Ovary (tissue), 10 donors: ENCODE results near the gene NAB1. TPM values are rescaled to one million over a fixed set of nuclear protein-coding genes. Genes with fewer than 3 reads are reported as not detected.

ENCODE experiments used
- DNase-seq, 5 donors: peaks; one replicate each; pipeline ENCODE4 v3.0.0-alpha.2; 2019 to 2020
- H3K27ac ChIP-seq, 2 donors: fragments of 200-600 bp; one replicate each; pipeline versions ENCODE4 v1.5.1 to v1.8.0; 2019 to 2022
- H3K27me3 ChIP-seq: fragments of 200-600 bp; one replicate; pipeline ENCODE4 v1.8.0; 2022
- H3K36me3 ChIP-seq: fragments of 200-600 bp; sonication (generic); one replicate; pipeline ENCODE4 v1.5.1; 2019
- H3K4me1 ChIP-seq: one replicate; pipeline ENCODE4 v1.8.1; 2013; ENCODE audit warnings: mild to moderate bottlenecking, moderate library complexity; ENCODE audit not compliant: insufficient read depth
- H3K4me3 ChIP-seq: fragments of 200-600 bp; sonication (generic); one replicate; pipeline ENCODE4 v1.5.1; 2017
- H3K9me3 ChIP-seq, 2 donors: fragments of 200-600 bp in 1 of 2; sonication (generic) in 1 of 2; one replicate each; pipeline versions ENCODE4 v1.5.1 to v1.8.1; 2013 to 2019; ENCODE audit warnings: mild to moderate bottlenecking in 1 of 2, moderate library complexity in 1 of 2
- CTCF ChIP-seq, 3 donors: fragments of 450-650 bp in 2 of 3; fragments of 200-600 bp in 1 of 3; IDR thresholded peaks; one replicate each; pipeline versions ENCODE4 v1.5.1 to v1.8.0; 2016 to 2022; ENCODE audit warnings: antibody characterized with exemption in 3 of 3, mild to moderate bottlenecking in 1 of 3
- EP300 ChIP-seq: sonication (generic); formaldehyde crosslinking; IDR thresholded peaks from one replicate; pipeline ENCODE4 v1.6.1; 2017; ENCODE audit warnings: antibody characterized with exemption
- POLR2A ChIP-seq: fragments of 450-650 bp; IDR thresholded peaks from one replicate; pipeline ENCODE4 v1.6.1; 2017; ENCODE audit warnings: antibody characterized with exemption, mild to moderate bottlenecking, moderate library complexity
- WGBS, 3 donors: extraction: QIAGEN DNeasy Blood & Tissue Kit in 1 of 3; methylation state at CpG; one replicate each; pipeline versions ENCODE4 v1.1.5 to v1.1.7; 2013 to 2017; 5-methylcytosine and 5-hydroxymethylcytosine counted together
- intact Hi-C, 4 donors: fragments of 100-400 bp; cut with DNase I; formaldehyde crosslinking; loops; one replicate each; pipeline versions ENCODE4 v1.11.0 to v1.15.1; 2022 to 2023
- long read RNA-seq, 3 donors: library from polyadenylated mRNA in 2 of 3; unstranded in 2 of 3; transcript quantifications; one replicate each; pipeline ENCODE4 v2.0.0 and lab custom pipeline, GENCODE V29; 2021 to 2026
- polyA plus RNA-seq, 2 donors: library from polyadenylated mRNA; stranded (reverse); fragments of 200-250 nt in 1 of 2; fragments of 350-450 nt in 1 of 2; fragmentation: Illumina TruSeq in 1 of 2; extraction: RNeasy Lipid Tissue Mini Kit (QIAGEN cat#74804) in 1 of 2; gene quantifications; one replicate each; pipeline ENCODE4 v1.2.3, GENCODE V29; 2013 to 2014
- total RNA-seq, 7 donors: library from RNA; depleted of rRNA in 2 of 7; stranded (reverse); fragments of >200 nt in 2 of 7; fragmentation: NEBNext Ultra II Directional in 3 of 7; extraction: Animal tissue kit (Norgen Biotek cat#: 25700) in 3 of 7; gene quantifications; one replicate each; pipeline versions ENCODE4 v1.1.0 to v1.2.4, GENCODE V29; 2016 to 2023
- donor health status: DM: no; HTN: no; CAD: no; lungs with moderate emphysema.
- donor health status: DM: no; HTN: no; CAD: no.
- donor health status: Bipolar disorder and iron deficiency.
- donor health status: DM: yes; HTN: yes; CAD: no.
- donor health status: DM: no; HTN: no; CAD: no.
- donor health status: DM: yes; HTN: yes; CAD: no.

NAB1 gene
- total RNA-seq = 10 to 100 TPM; 29.5 to 53.7 (median 39.8) TPM
- polyA plus RNA-seq = 10 to 100 TPM; 17.5 to 40.8 TPM
- long read RNA-seq, donor 1, partial matches to known transcripts = 1 of 4 reads
- long read RNA-seq, donor 1, other reads (novel, unspliced or antisense) = 2 of 4 reads
- long read RNA-seq, donor 2, transcript NAB1-202 (8 exons, 2,360 nt) = major isoform, 5 of 13 reads
- long read RNA-seq, donor 2, partial matches to known transcripts = 7 of 13 reads
- long read RNA-seq, donor 2, other reads (novel, unspliced or antisense) = 0 of 13 reads
- long read RNA-seq, donor 3, transcript NAB1-202 (8 exons, 2,360 nt) = major isoform, 17 of 36 reads
- long read RNA-seq, donor 3, partial matches to known transcripts = 3 of 36 reads
- long read RNA-seq, donor 3, other reads (novel, unspliced or antisense) = 16 of 36 reads

GRCh38 chr2:190649035-190649797, at the start of gene NAB1:
Gene NAB1, plus strand, starts transcription at chr2:190649083. Its CDS starts 10,094 bp downstream, at chr2:190659177.
- TF ChIP-seq CTCF (IDR thresholded peaks at IDR 0.05) (no peak), POLR2A (no peak), EP300 (no peak)
- 0 to 1% (median 1%) methylated on average over 55 to 92 of the region's 95 CpGs for WGBS, 3 donors
- Histone ChIP-seq H3K36me3 (no peaks in the 10 kb centered on the region), H3K27me3 (no peaks in the 10 kb centered on the region), H3K4me3 (peak within 1 kb of the TSS; percentile 98), H3K4me1 (no peaks in the 10 kb centered on the region), H3K9me3 (no peaks in the 10 kb centered on the region), H3K27ac (peak within 1 kb of the TSS; percentile 84 to 87)
- peak; percentile 62 to 78 (median 76) for DNase-seq
- intact Hi-C loops = loop anchor here in 3 of 4 donors (5.0 to 10.0 kb wide), 2 partner anchors 114 to 117 kb away; partner anchors contain the start of gene NEMP2 (in 3 of the 3)

GRCh38 chr2:190599546-190600220, 49.2 kb upstream of the NAB1 start:
- no peak for DNase-seq
- TF ChIP-seq POLR2A = no peak
- Histone ChIP-seq H3K27ac (no peak overlapping the region), H3K36me3 (no peaks in the 10 kb centered on the region), H3K27me3 (no peaks in the 10 kb centered on the region), H3K4me1 (peaks cover 5% of the 10 kb centered on the region), H3K9me3 (no peaks in the 10 kb centered on the region), H3K4me3 (no peak overlapping the region)
- 80 to 82% (median 80%) methylated on average over 8 of the region's 8 CpGs for WGBS, 3 donors
- intact Hi-C loops = no loop called here

- H3K27ac ChIP-seq = no peak overlapping the region
- DNase-seq = no peak
- no peak overlapping the region for H3K4me3 ChIP-seq
- H3K36me3 ChIP-seq = no peaks in the 10 kb centered on the region
- H3K4me1 ChIP-seq = peaks cover 5% of the 10 kb centered on the region
- no peaks in the 10 kb centered on the region for H3K9me3 ChIP-seq
- no peak for TF ChIP-seq EP300
- TF ChIP-seq CTCF (IDR thresholded peaks at IDR 0.05) = no peak
- WGBS, 3 donors = 82 to 90% (median 85%) methylated on average over 5 of the region's 5 CpGs
- H3K27me3 ChIP-seq = no peaks in the 10 kb centered on the region
- intact Hi-C loops = no loop called here
Observed at GRCh38 chr2:190600293-190601103, 48.4 kb upstream of the NAB1 start.

- intact Hi-C loops = no loop called here
- Histone ChIP-seq H3K4me1 (no peaks in the 10 kb centered on the region), H3K27ac (no peak overlapping the region), H3K27me3 (no peaks in the 10 kb centered on the region), H3K9me3 (no peaks in the 10 kb centered on the region), H3K36me3 (no peaks in the 10 kb centered on the region), H3K4me3 (no peak overlapping the region)
- TF ChIP-seq POLR2A = no peak
- TF ChIP-seq CTCF (IDR thresholded peaks at IDR 0.05) = no peak
- no peak for TF ChIP-seq EP300
- DNase-seq = no peak
- 54 to 62% (median 55%) methylated on average over 5 of the region's 5 CpGs for WGBS, 3 donors
Observed at GRCh38 chr2:190603374-190603773, 45.5 kb upstream of the NAB1 start.
